ENCODE results near the gene ZFR2.
"Not testable (repeated sequence)": the region's sequence is repeated elsewhere in the genome, so short reads cannot be mapped to it uniquely, and the experiment has no call there.

Gene ZFR2

DNA sequence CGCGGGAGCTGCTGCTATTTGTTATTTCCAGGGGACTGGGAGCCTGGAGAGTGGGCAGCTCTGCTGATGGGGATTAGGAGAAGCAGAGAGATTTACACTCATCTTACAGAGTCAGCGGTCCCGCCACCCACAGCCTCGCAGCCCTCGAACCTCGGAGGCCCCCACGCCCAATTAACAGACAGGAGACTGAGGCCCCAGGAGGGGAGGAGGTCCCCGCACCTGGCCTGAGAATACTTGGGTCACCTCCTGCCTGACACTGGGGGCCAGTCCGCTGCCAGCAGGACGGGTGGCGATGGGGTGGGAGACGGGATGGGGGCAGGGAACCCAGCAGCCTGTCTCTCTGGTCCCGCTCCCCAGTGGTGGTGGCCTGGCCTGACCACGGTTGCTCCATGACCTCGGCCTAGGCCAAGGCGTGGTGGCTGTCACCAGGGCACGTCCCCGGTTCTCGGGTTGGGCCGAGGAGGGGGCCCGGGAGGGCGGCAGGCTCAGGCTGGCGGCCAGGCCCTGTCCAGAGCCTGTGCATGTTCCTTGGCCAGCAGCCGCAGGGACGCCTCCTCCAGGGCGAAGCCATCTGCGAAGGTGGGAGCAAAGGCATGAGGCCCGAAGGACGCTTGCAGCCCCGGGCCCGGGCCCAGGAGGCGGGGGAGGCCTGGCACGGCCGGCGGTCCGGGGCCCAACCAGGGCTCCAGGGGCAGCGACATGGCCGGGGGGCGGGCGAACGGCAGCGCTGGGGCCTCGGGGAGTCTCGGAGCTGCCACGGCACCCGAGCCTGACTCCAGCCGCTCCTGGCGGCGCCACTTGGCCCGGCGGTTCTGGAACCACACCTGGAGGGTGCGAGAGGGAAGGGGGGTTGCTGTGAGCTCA lies 98.5 kb downstream of the ZFR2 start:
- DNase-seq (ENCODE audit: low spot score) = no peak

DNA sequence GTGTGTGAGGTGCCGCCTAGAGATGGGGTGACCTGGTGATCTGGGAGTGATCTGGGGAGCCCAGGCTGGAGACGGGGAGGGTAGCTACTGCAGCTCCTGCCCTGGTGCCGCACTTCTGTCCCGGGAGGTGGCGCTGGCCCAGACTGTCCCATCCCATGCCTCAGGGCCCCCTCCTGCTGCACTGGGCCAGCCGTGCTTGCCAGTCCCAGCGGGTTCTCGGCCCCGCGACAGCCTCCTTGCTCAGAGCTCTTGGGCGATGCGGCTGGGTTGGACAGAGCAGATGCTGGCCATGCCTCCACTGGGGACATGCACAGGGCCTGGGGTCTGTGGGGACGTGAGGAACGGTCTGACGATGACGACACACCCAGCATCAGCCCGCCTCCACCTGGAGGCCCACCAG lies 99.3 kb downstream of the ZFR2 start:
- DNase-seq (ENCODE audit: low spot score) = no peak

DNA sequence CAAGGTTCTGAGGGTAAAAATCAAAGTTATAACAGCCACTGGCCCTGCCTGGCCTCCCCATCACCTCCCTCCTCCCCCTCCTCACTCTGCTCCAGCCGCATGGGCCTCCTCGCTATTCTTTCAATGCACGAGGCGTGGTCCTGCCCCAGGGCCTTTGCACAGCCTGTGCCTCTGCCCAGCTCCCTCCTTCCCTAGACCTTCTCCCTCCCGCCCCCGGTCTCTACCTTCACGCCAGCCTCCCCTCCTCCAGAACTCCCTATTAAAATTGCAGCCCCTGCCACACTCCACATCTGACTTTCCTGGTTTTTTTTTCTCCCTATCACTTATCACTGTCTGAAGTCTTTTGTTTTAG lies 100.1 kb downstream of the ZFR2 start:
- no peak for DNase-seq (ENCODE audit: low spot score)

DNA sequence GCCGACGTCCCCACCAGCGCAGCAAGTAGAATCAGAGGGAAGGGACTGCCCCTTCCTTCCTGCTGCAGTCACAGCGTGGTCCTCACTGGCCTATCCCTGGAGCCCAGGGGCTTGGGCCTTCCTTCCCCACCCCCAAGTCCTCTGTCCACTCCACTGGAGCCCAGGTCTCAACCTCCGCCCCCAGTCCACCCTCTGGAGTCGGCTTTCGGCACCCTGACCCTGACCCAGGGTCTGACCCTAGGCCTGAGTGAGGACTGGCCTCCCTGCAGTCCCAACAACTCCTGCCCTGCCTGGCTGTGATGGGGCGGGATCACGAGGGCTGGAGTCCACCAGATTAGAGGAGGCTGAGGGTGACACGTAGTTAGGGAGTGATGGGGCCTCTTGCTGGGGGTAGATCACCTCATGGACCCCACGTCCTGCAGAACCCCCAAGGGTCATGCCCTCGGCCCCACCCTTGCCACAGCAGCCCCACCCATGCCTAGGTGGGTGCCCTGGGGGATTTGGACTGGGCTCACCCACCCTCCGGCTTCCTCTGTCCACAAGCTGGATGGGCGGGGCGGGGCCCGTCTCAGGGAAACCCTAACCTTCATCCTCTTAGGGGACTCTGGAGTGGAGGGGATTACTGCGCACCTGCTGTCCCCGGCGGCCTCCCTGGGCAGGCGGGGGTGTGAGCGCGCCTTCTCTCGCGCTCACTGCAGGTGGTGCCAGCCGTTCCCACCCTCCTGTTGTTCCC lies 100.7 kb downstream of the ZFR2 start:
- no peak for DNase-seq (ENCODE audit: low spot score)

DNA sequence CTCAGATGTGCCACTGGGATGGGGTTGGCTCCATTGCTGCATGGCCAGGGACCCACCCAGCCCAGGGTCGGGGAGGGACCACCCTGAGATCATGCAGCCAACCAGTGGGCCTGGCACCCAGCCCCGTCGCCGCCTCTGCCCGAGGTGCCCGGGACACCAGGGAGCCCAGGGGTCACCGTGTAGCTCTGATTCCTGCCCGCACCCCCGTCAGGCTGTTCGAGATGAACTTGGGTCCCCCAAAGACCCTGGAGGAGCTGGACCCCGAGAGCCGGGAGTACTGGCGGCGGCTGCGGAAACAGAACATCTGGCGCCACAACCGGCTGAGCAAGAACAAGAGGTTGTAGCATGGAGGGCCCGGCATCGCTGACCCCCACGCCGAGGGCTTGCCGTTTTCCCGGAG lies 101.8 kb downstream of the ZFR2 start:
- DNase-seq (ENCODE audit: low spot score) = no peak

DNA sequence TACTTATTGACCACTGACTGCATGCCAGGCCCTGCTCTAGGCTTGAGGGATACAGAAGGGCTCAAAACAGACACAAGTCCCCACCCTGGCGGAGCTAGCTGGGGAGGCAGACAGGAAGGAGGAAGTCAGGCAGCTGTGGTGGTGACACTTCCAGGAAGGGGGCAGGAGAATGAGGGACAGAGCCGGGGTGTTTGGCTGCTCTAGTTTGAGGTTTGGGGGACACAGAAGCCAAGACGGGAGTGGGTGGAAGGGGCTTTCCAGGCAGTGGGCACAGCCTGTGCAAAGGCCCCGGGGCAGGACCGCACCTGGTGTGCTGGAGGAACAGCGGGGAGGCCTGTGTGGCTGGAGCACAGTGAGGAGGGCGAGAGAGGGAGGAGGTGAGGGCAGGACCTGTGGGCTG lies 102.3 kb downstream of the ZFR2 start:
- DNase-seq (ENCODE audit: low spot score) = no peak

DNA sequence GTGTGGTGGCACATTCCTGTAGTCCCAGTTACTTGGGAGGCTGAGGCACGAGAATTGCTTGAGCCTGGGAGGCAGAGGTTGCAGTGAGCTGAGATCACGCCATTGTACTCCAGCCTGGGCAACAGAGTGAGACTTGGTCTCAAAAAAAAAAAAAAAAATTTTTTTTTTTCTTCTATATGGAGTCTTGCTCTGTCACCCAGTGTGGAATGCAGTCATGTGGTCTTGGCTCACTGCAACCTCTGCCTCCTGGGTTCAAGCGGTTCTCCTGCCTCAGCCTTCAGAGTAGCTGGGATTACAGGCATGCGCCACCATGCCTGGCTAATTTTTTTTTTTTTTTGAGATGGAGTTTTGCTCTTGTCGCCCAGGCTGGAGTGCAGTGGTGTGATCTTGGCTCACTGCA lies 103.1 kb downstream of the ZFR2 start:
- not testable (repeated sequence) for DNase-seq (ENCODE audit: low spot score)

DNA sequence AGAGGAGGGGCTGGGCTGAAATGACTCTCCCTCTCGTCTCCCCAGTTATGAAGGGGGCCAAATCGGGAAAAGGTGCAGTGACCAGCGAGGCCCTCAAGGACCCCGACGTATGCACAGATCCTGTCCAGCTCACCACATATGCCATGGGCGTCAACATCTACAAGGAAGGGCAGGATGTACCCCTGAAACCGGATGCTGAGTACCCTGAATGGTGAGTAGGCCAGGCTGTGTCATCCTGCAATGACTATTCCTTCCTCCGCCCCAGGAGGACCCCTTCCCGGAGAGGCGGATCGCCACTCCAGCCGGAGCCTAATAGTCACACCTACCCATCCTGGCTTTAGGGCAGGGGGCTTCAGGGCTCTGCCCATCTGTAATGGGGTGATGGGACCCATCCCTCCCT lies 103.7 kb downstream of the ZFR2 start:
- no peak for DNase-seq (ENCODE audit: low spot score)

- DNase-seq (ENCODE audit: low spot score) = peak; percentile 100
These were observed 106.1 kb downstream of the ZFR2 start, which contains the start of gene MRPL54 for GRCh38 chr19:3762501-3763459. Gene MRPL54 (plus strand): TSS chr19:3762682. CDS start chr19:3762701, 19 bp downstream.

DNA sequence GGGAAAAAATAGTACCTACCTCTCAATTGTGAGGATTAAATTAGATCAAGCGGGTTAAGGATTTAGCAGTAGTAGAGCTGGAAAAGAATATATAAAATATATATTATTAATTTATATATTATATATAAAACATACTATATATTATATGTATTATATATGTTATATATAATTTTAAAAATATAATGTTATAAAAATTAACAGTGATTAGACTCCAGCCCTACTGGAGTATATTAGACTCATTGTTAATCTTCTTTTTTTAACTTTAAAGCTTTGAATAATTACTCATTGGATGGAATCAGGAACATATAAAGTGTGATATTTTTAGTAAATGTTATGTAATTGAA lies 106.7 kb downstream of the ZFR2 start:
- no peak for DNase-seq (ENCODE audit: low spot score)

DNA sequence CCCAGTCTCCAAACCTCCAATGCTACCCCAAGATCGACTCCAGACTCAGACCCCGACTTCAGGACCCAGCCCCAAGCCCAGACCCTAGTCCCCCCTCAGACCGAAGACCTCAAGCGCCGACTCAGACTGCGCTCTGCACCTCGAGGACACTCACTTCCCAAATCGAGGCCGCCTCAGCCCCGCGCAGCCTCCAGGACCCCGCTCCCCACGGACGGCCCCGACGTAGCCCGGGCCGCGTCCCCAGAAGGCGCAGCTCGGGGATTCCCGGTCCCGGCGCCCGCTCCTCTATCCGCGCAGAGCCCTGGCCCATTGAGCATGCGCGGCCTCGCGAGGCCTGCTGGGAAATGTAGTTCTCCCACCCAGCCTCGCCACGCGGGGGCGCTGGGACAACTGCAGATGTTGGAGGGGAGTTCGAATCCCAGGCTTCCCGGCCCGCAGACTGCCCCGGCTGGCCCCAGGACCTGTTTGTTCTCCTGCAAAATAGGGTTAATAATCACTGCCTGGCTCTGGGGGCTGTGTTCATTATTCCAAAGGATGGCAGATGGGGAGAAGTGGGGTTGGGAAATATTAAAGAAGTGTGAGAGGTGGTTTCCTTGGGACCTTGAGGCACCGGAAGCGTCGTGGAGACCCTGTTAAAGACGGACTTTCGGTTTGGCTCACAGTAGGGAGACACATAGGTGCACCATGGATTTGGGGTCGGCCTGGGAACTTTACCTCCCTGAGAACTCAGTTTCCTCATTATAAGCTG lies 107.3 kb downstream of the ZFR2 start, which contains the start of gene APBA3:
Gene APBA3, minus strand, starts transcription at position 311 of the 748 bp plus-strand sequence. CDS start 1,428 bp downstream, outside the sequence.
- peak; percentile 91 for DNase-seq (ENCODE audit: low spot score)

DNA sequence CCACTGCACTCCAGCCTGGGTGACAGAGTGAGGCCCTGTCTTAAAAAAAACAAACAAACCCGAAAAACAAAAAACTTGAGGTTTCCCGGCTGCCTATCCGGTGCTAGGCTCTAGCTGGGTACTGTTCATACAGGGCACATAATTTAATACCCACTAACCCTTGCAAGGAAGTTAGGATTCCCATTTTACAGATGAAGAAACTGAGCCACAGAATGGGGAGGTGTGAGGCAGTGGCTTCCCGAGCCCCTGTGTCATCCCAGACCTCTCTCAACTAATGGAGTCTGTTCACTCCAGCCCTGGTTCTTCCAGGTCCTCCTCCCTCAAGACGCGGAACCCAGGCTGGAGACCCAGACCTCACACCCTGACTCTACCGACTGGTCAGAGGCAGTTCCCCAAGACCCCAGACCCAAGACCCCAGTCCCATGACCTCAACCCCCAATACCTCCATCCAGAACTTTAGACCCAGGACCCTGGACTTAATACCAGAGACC lies 107.9 kb downstream of the ZFR2 start:
- DNase-seq (ENCODE audit: low spot score) = no peak

- no peak for DNase-seq (ENCODE audit: low spot score)
These were observed 109.2 kb downstream of the ZFR2 start for GRCh38 chr19:3759482-3760254.

DNA sequence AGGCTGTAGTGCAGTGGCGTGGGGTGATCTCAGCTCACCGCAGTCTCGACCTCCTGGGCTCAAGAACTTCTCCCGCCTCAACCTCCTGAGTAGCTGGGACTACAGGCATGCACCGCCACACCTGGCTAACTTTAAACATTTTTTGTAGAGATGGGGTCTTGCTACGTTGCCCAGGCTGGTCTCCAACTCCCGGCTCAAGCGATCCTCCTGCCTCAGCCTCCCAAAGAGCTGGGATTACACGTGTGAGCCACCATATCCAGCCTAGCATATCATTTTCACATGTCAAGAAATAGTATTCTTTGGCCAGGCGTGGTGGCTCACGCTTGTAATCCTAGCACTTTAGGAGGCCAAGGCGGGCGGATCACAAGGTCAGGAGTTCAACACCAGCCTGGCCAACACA lies 110.5 kb downstream of the ZFR2 start:
- DNase-seq (ENCODE audit: low spot score) = not testable (repeated sequence)

- DNase-seq (ENCODE audit: low spot score) = not testable (repeated sequence)
These were observed 111.1 kb downstream of the ZFR2 start for GRCh38 chr19:3757705-3758104.

Data from COLO829 (cell line).